OCI-LY1 (cell line): ENCODE data around the gene CREB5.
"Not testable (repeated sequence)": the region's sequence is repeated elsewhere in the genome, so short reads cannot be mapped to it uniquely, and the experiment has no call there.

Source experiments
- H2AFZ ChIP-seq: fragments of 200-600 bp; sonication (generic), shearing (Covaris generic); 2 replicates; pipeline ENCODE4 v1.6.0; 2014; ENCODE audit warnings: antibody characterized with exemption, mild to moderate bottlenecking, low read length
- H3F3A ChIP-seq: fragments of 200-600 bp; sonication (generic), shearing (Covaris generic); 2 replicates; pipeline ENCODE4 v1.6.0; 2014; ENCODE audit warnings: mild to moderate bottlenecking, antibody characterized with exemption, low read length, moderate library complexity; ENCODE audit not compliant: insufficient read depth
- H3K27ac ChIP-seq: fragments of 200-600 bp; sonication (generic); 2 replicates; pipeline ENCODE4 v1.5.1; 2014; ENCODE audit warnings: low read length, mixed run types, mild to moderate bottlenecking, low read depth; ENCODE audit not compliant: poor library complexity, severe bottlenecking
- H3K27me3 ChIP-seq: fragments of 200-600 bp; sonication (generic); 2 replicates; pipeline ENCODE4 v1.6.0; 2014; ENCODE audit warnings: antibody characterized with exemption, mild to moderate bottlenecking, low read length, moderate library complexity; ENCODE audit not compliant: insufficient read depth
- H3K36me3 ChIP-seq: fragments of 200-600 bp; sonication (generic); 2 replicates; pipeline ENCODE4 v1.6.1; 2014; ENCODE audit warnings: mild to moderate bottlenecking, antibody characterized with exemption, low read length, moderate library complexity, mixed read lengths; ENCODE audit not compliant: insufficient read depth
- H3K4me1 ChIP-seq: fragments of 200-600 bp; sonication (generic); 2 replicates; pipeline ENCODE4 v1.5.1; 2014; ENCODE audit warnings: mild to moderate bottlenecking, low read length, moderate library complexity; ENCODE audit not compliant: insufficient read depth, severe bottlenecking
- H3K4me2 ChIP-seq: fragments of 200-600 bp; sonication (generic), shearing (Covaris generic); 2 replicates; pipeline ENCODE4 v1.6.1; 2014; ENCODE audit warnings: low read length
- H3K4me3 ChIP-seq: fragments of 200-600 bp; sonication (generic); 2 replicates; pipeline ENCODE4 v1.5.1; 2014; ENCODE audit warnings: low read length, low read depth, mild to moderate bottlenecking, mixed read lengths; ENCODE audit not compliant: poor library complexity, severe bottlenecking
- H3K79me2 ChIP-seq: fragments of 200-600 bp; shearing (Covaris generic); 2 replicates; pipeline ENCODE4 v1.6.1; 2016; ENCODE audit warnings: mixed run types, low read length, mixed read lengths; ENCODE audit not compliant: insufficient read depth
- H3K9ac ChIP-seq: fragments of 200-600 bp; sonication (generic), shearing (Covaris generic); 2 replicates; pipeline ENCODE4 v1.6.1; 2014; ENCODE audit warnings: mild to moderate bottlenecking, low read length, mixed read lengths
- H3K9me2 ChIP-seq: fragments of 200-600 bp; sonication (generic), shearing (Covaris generic); 2 replicates; pipeline ENCODE4 v1.6.1; 2014; ENCODE audit warnings: low read depth, mild to moderate bottlenecking, low read length, mixed read lengths
- H3K9me3 ChIP-seq: fragments of 200-600 bp; shearing (Covaris generic); 2 replicates; pipeline ENCODE4 v1.6.1; 2014; ENCODE audit warnings: low read length, mixed read lengths
- H4K20me1 ChIP-seq: fragments of 200-600 bp; sonication (generic), shearing (Covaris generic); 2 replicates; pipeline ENCODE4 v1.6.0; 2016; ENCODE audit warnings: mild to moderate bottlenecking, low read length; ENCODE audit not compliant: insufficient read depth
- CTCF ChIP-seq: fragments of 200-600 bp; sonication (generic), shearing (Covaris generic); IDR thresholded peaks from 2 replicates; pipeline ENCODE4 v1.5.1; 2017; ENCODE audit warnings: mild to moderate bottlenecking, antibody characterized with exemption, low read length, moderate library complexity, mixed read lengths
- EZH2 ChIP-seq: fragments of 200-600 bp; sonication (generic), shearing (Covaris generic); IDR thresholded peaks from 2 replicates; pipeline ENCODE4 v1.8.0; 2017; ENCODE audit warnings: borderline replicate concordance, mixed run types, mild to moderate bottlenecking, antibody characterized with exemption, low read length, moderate library complexity, mixed read lengths

The CREB5 gene

GRCh38 chr7:28400838-28401360, 11.4 kb upstream of the CREB5 start:
- Histone ChIP-seq H3K27ac (no peak overlapping the region), H3K27me3 (no peaks in the 10 kb centered on the region), H3F3A (no peaks in the 10 kb centered on the region), H3K36me3 (no peaks in the 10 kb centered on the region), H3K9me2 (no peaks in the 10 kb centered on the region), H3K4me2 (no peak overlapping the region), H4K20me1 (no peaks in the 10 kb centered on the region), H2AFZ (no peak overlapping the region), H3K4me1 (no peaks in the 10 kb centered on the region), H3K9me3 (no peaks in the 10 kb centered on the region; the same call in 1 of the 2 replicates), H3K4me3 (no peak overlapping the region), H3K79me2 (no peaks in the 10 kb centered on the region), H3K9ac (no peak overlapping the region)
- TF ChIP-seq EZH2, result no peak
- TF ChIP-seq CTCF, result no peak

GRCh38 chr7:28401567-28401966, 10.8 kb upstream of the CREB5 start:
- not testable (repeated sequence) for H2AFZ ChIP-seq, H3K36me3 ChIP-seq, H3K27ac ChIP-seq, H3K9me2 ChIP-seq, H3K9me3 ChIP-seq, H3K9ac ChIP-seq, H3K27me3 ChIP-seq, H3K79me2 ChIP-seq, H3K4me2 ChIP-seq, H3K4me3 ChIP-seq, H3K4me1 ChIP-seq, H3F3A ChIP-seq, H4K20me1 ChIP-seq

GRCh38 chr7:28405662-28406061, 6.7 kb upstream of the CREB5 start:
- Histone ChIP-seq H3K4me1 (peaks cover 16% of the 10 kb centered on the region), H2AFZ (no peak overlapping the region), H4K20me1 (no peaks in the 10 kb centered on the region)

More at GRCh38 chr7:28405662-28406061, 6.7 kb upstream of the CREB5 start:
- TF ChIP-seq CTCF (no peak), EZH2 (no peak)
- Histone ChIP-seq H3K79me2 (no peaks in the 10 kb centered on the region), H3K9me2 (no peaks in the 10 kb centered on the region), H3K4me3 (no peak overlapping the region), H3K9ac (no peak overlapping the region), H3K36me3 (no peaks in the 10 kb centered on the region), H3K9me3 (no peaks in the 10 kb centered on the region; the same call in 1 of the 2 replicates), H3K27ac (no peak overlapping the region), H3K4me2 (no peak overlapping the region), H3K27me3 (peaks cover 8% of the 10 kb centered on the region; the same call in 1 of the 2 replicates), H3F3A (no peaks in the 10 kb centered on the region)
